ENCODE data around the gene GTF2F2. TPM values are rescaled to one million over a fixed set of nuclear protein-coding genes. Genes with fewer than 3 reads are reported as not detected.

Gene GTF2F2
- polyA plus RNA-seq, 1 donor (not counting 4 experiments of a cell fraction or from before 2014, with no cell fraction given) = 55.5 TPM

GRCh38 chr13:45167611-45168554 lies 47.6 kb downstream of the GTF2F2 start:
- TF ChIP-seq EZH2 (IDR thresholded peaks at IDR 0.05; ENCODE audit: low read length) (no peak), CTCF (optimal IDR thresholded peaks at IDR 0.05 in 1 of 3, IDR thresholded peaks at IDR 0.05 in 1 of 3, conservative IDR thresholded peaks at IDR 0.05 in 1 of 3; ENCODE audit: extremely low read depth in 1 of 3, insufficient read depth in 2 of 3, low read length in 3 of 3) (no peak)
- Histone ChIP-seq H3K4me1 (ENCODE audit: control insufficient read depth, extremely low read depth, insufficient read depth, low read length) (peaks cover 19% of the 10 kb centered on the region), H3K27ac (ENCODE audit: control insufficient read depth, insufficient read depth, low read length) (peak overlapping the region; percentile 91), H4K20me1 (ENCODE audit: control insufficient read depth, extremely low read depth, insufficient read depth, low read length) (no peaks in the 10 kb centered on the region), H3K27me3 (ENCODE audit: control insufficient read depth, extremely low read depth, insufficient read depth, low read length) (no peaks in the 10 kb centered on the region), H3K79me2 (ENCODE audit: control insufficient read depth, insufficient read depth, low read length) (peaks cover 45% of the 10 kb centered on the region), H3K4me3 (ENCODE audit: control insufficient read depth in 2 of 3, extremely low read depth in 1 of 3, insufficient read depth in 2 of 3, low read depth in 1 of 3, low read length in 3 of 3) (no peak overlapping the region), H2AFZ (ENCODE audit: control insufficient read depth, low read length) (no peak overlapping the region), H3K4me2 (ENCODE audit: control insufficient read depth, extremely low read depth, insufficient read depth, low read depth, low read length) (peak overlapping the region; percentile 68), H3K9me3 (ENCODE audit: control insufficient read depth, low read depth, low read length) (no peaks in the 10 kb centered on the region), H3K9ac (ENCODE audit: control insufficient read depth, extremely low read depth, insufficient read depth, low read length) (peak overlapping the region; percentile 71), H3K36me3 (ENCODE audit: control insufficient read depth in 2 of 2, extremely low read depth in 1 of 2, insufficient read depth in 2 of 2, low read length in 2 of 2) (peaks cover 5 to 10% of the 10 kb centered on the region in 2 experiments), H3K9me1 (ENCODE audit: control insufficient read depth, extremely low read depth, insufficient read depth, low read length) (no peaks in the 10 kb centered on the region)
- FAIRE-seq (peak; percentile 98), DNase-seq (ENCODE audit: low read depth, low spot score) (peak; percentile 95)
- dilution Hi-C loops (cut with MboI; ENCODE audit: extremely low pct_ligation_motif_present, low sequenced_read_pairs) = no loop called here

DNA sequence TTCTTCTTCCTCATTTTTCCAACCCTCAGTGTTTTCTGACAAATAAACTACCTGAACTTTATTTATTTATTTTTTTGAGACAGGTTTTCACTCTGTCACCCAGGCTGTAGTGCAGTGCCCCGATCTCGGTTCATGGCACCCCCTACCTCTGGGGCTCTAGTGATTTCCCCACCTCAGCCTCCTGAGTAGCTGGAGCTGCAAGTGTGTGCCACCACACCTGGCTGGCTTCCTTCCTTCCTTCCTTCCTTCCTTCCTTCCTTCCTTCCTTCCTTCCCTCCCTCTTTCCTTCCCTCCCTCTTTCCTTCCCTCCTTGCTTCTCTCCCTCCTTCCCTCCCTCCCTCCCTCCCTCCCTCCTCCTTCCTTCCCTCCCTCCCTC lies 48.2 kb downstream of the GTF2F2 start:
- Histone ChIP-seq H3K4me2 (ENCODE audit: control insufficient read depth, extremely low read depth, insufficient read depth, low read depth, low read length) (peak overlapping the region; percentile 68), H4K20me1 (ENCODE audit: control insufficient read depth, extremely low read depth, insufficient read depth, low read length) (no peaks in the 10 kb centered on the region), H3K9me1 (ENCODE audit: control insufficient read depth, extremely low read depth, insufficient read depth, low read length) (no peaks in the 10 kb centered on the region), H3K4me1 (ENCODE audit: control insufficient read depth, extremely low read depth, insufficient read depth, low read length) (peaks cover 12% of the 10 kb centered on the region), H3K27ac (ENCODE audit: control insufficient read depth, insufficient read depth, low read length) (peak overlapping the region; percentile 91), H3K4me3 (ENCODE audit: control insufficient read depth in 2 of 3, extremely low read depth in 1 of 3, insufficient read depth in 2 of 3, low read depth in 1 of 3, low read length in 3 of 3) (no peak overlapping the region), H2AFZ (ENCODE audit: control insufficient read depth, low read length) (no peak overlapping the region), H3K79me2 (ENCODE audit: control insufficient read depth, insufficient read depth, low read length) (peaks cover 47% of the 10 kb centered on the region), H3K9me3 (ENCODE audit: control insufficient read depth, low read depth, low read length) (no peaks in the 10 kb centered on the region), H3K9ac (ENCODE audit: control insufficient read depth, extremely low read depth, insufficient read depth, low read length) (peak overlapping the region; percentile 71), H3K27me3 (ENCODE audit: control insufficient read depth, extremely low read depth, insufficient read depth, low read length) (no peaks in the 10 kb centered on the region), H3K36me3 (ENCODE audit: control insufficient read depth in 2 of 2, extremely low read depth in 1 of 2, insufficient read depth in 2 of 2, low read length in 2 of 2) (peaks cover 5 to 10% of the 10 kb centered on the region in 2 experiments)
- dilution Hi-C loops (cut with MboI; ENCODE audit: extremely low pct_ligation_motif_present, low sequenced_read_pairs) = no loop called here
- FAIRE-seq (no peak), DNase-seq (ENCODE audit: low read depth, low spot score) (no peak)
- no peak for TF ChIP-seq CTCF (optimal IDR thresholded peaks at IDR 0.05 in 1 of 3, IDR thresholded peaks at IDR 0.05 in 1 of 3, conservative IDR thresholded peaks at IDR 0.05 in 1 of 3; ENCODE audit: extremely low read depth in 1 of 3, insufficient read depth in 2 of 3, low read length in 3 of 3)
- no peak for TF ChIP-seq EZH2 (IDR thresholded peaks at IDR 0.05; ENCODE audit: low read length)
